ENCODE measurements around the gene RUNX2.

The RUNX2 gene

DNA sequence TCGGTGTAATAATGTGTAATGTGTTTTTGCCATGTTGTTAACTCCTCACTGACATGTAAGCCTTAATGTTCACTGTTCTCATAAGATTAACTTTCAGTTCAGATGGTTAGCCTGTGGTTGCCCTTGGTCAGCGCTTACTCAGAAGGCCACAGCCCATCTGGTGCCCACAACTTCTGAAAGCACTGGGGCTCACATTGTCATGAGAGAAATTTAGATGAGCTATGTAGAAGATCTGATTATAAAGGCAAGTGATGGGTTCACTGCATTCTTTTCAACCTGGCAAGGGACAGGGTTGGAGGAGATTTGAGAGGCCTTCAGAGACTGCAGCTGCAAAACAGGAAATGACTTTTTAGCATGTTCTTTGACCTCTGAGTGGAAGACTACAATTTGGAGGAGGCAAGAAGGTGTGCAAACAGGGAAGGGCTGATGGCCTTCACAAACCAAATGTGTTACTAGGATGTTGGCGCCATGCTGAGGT, 291.9 kb downstream of the RUNX2 start:
- H3K27ac ChIP-seq (ENCODE audit: extremely low read depth, low read depth, low read length) = no peak overlapping the region
- POLR2A ChIA-PET = no interaction called here
- H3K9me3 ChIP-seq (ENCODE audit: control insufficient read depth, insufficient read depth, low read depth, low read length) = no peaks in the 10 kb centered on the region
- CTCF ChIA-PET = no interaction called here
- TF ChIP-seq, protein P1, sequence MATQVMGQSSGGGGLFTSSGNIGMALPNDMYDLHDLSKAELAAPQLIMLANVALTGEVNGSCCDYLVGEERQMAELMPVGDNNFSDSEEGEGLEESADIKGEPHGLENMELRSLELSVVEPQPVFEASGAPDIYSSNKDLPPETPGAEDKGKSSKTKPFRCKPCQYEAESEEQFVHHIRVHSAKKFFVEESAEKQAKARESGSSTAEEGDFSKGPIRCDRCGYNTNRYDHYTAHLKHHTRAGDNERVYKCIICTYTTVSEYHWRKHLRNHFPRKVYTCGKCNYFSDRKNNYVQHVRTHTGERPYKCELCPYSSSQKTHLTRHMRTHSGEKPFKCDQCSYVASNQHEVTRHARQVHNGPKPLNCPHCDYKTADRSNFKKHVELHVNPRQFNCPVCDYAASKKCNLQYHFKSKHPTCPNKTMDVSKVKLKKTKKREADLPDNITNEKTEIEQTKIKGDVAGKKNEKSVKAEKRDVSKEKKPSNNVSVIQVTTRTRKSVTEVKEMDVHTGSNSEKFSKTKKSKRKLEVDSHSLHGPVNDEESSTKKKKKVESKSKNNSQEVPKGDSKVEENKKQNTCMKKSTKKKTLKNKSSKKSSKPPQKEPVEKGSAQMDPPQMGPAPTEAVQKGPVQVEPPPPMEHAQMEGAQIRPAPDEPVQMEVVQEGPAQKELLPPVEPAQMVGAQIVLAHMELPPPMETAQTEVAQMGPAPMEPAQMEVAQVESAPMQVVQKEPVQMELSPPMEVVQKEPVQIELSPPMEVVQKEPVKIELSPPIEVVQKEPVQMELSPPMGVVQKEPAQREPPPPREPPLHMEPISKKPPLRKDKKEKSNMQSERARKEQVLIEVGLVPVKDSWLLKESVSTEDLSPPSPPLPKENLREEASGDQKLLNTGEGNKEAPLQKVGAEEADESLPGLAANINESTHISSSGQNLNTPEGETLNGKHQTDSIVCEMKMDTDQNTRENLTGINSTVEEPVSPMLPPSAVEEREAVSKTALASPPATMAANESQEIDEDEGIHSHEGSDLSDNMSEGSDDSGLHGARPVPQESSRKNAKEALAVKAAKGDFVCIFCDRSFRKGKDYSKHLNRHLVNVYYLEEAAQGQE (tag by site-specific recombination; IDR thresholded peaks at IDR 0.05) = no peak
- TF ChIP-seq ZNF211 (tag by site-specific recombination; IDR thresholded peaks at IDR 0.05; ENCODE audit: low read depth) (no peak), ZNF571 (tag by site-specific recombination; IDR thresholded peaks at IDR 0.05) (no peak), OVOL3 (tag by site-specific recombination; IDR thresholded peaks at IDR 0.05) (no peak), ZNF426 (tag by site-specific recombination; IDR thresholded peaks at IDR 0.05) (no peak), ZNF248 (tag by site-specific recombination; IDR thresholded peaks at IDR 0.05) (no peak), ZSCAN30 (tag by site-specific recombination; IDR thresholded peaks at IDR 0.05) (no peak), ZNF776 (tag by site-specific recombination; IDR thresholded peaks at IDR 0.05; ENCODE audit: borderline replicate concordance) (no peak), ZNF837 (tag by site-specific recombination; IDR thresholded peaks at IDR 0.05) (no peak), ZNF664 (tag by site-specific recombination; IDR thresholded peaks at IDR 0.05) (no peak), ZNF549 (tag by site-specific recombination; IDR thresholded peaks at IDR 0.05) (no peak), ZNF274 (IDR thresholded peaks at IDR 0.05; ENCODE audit: low read length) (no peak), ZNF274 (tag by site-specific recombination; IDR thresholded peaks at IDR 0.05; ENCODE audit: borderline replicate concordance) (no peak), ZSCAN16 (tag by site-specific recombination; IDR thresholded peaks at IDR 0.05) (no peak), ZNF544 (tag by site-specific recombination; IDR thresholded peaks at IDR 0.05) (no peak)
- TF ChIP-seq, protein P2, sequence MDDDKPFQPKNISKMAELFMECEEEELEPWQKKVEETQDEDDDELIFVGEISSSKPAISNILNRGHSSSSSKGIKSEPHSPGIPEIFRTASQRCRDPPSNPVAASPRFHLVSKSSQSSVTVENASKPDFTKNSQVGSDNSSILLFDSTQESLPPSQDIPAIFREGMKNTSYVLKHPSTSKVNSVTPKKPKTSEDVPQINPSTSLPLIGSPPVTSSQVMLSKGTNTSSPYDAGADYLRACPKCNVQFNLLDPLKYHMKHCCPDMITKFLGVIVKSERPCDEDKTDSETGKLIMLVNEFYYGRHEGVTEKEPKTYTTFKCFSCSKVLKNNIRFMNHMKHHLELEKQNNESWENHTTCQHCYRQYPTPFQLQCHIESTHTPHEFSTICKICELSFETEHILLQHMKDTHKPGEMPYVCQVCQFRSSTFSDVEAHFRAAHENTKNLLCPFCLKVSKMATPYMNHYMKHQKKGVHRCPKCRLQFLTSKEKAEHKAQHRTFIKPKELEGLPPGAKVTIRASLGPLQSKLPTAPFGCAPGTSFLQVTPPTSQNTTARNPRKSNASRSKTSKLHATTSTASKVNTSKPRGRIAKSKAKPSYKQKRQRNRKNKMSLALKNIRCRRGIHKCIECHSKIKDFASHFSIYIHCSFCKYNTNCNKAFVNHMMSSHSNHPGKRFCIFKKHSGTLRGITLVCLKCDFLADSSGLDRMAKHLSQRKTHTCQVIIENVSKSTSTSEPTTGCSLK (tag by site-specific recombination; IDR thresholded peaks at IDR 0.05) = no peak
- TF ChIP-seq, protein P3, sequence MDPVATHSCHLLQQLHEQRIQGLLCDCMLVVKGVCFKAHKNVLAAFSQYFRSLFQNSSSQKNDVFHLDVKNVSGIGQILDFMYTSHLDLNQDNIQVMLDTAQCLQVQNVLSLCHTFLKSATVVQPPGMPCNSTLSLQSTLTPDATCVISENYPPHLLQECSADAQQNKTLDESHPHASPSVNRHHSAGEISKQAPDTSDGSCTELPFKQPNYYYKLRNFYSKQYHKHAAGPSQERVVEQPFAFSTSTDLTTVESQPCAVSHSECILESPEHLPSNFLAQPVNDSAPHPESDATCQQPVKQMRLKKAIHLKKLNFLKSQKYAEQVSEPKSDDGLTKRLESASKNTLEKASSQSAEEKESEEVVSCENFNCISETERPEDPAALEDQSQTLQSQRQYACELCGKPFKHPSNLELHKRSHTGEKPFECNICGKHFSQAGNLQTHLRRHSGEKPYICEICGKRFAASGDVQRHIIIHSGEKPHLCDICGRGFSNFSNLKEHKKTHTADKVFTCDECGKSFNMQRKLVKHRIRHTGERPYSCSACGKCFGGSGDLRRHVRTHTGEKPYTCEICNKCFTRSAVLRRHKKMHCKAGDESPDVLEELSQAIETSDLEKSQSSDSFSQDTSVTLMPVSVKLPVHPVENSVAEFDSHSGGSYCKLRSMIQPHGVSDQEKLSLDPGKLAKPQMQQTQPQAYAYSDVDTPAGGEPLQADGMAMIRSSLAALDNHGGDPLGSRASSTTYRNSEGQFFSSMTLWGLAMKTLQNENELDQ (tag by site-specific recombination; IDR thresholded peaks at IDR 0.05; ENCODE audit: low read depth) = no peak
- TF ChIP-seq, protein P4, sequence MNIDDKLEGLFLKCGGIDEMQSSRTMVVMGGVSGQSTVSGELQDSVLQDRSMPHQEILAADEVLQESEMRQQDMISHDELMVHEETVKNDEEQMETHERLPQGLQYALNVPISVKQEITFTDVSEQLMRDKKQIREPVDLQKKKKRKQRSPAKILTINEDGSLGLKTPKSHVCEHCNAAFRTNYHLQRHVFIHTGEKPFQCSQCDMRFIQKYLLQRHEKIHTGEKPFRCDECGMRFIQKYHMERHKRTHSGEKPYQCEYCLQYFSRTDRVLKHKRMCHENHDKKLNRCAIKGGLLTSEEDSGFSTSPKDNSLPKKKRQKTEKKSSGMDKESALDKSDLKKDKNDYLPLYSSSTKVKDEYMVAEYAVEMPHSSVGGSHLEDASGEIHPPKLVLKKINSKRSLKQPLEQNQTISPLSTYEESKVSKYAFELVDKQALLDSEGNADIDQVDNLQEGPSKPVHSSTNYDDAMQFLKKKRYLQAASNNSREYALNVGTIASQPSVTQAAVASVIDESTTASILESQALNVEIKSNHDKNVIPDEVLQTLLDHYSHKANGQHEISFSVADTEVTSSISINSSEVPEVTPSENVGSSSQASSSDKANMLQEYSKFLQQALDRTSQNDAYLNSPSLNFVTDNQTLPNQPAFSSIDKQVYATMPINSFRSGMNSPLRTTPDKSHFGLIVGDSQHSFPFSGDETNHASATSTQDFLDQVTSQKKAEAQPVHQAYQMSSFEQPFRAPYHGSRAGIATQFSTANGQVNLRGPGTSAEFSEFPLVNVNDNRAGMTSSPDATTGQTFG (tag by site-specific recombination; IDR thresholded peaks at IDR 0.05; ENCODE audit: borderline replicate concordance) = no peak
- no peaks in the 10 kb centered on the region for H3K4me1 ChIP-seq (ENCODE audit: control insufficient read depth, insufficient read depth, low read length)
- H3K36me3 ChIP-seq (ENCODE audit: control insufficient read depth in 2 of 2, insufficient read depth in 1 of 2, low read length in 2 of 2) = no peaks in the 10 kb centered on the region
- H3K4me3 ChIP-seq (ENCODE audit: low read depth, low read length) = no peak overlapping the region
